GM19035 (cell line): ENCODE measurements around the gene CIRBP.

Experiments
- ATAC-seq: cut with Tn5 transposase; IDR thresholded peaks from one replicate; pipeline ENCODE4 v1.9.1; 2021; ENCODE audit not compliant: unreplicated experiment

CIRBP gene

DNA sequence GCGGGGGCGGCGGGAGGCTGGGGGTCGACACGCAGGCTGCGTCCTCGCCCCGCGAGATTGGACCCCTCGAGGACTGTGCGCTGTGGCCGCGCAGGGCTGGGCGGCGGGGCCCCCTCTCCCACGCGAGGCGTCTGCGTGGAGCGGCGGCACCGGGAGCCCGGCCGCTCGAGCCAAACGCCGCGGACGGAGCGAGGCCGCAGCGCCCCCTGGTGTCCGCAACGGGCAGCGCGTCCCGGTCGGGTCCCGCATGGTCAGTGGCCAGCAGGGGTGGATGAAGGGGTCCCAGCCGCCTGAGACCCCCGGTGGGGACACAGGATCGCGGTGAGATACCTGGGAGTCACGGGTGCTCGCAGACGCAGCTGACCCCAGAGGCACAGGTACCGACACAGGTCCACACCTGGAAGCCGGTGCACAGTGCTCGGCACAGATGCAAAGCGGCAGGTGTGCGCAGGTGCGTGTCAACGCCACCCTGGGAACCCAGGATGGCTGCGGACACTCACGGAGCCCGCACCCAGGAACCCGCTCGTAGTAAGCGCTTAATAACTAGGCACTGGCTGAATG, 2.1 kb upstream of the CIRBP start:
- peak; percentile 20 for ATAC-seq

DNA sequence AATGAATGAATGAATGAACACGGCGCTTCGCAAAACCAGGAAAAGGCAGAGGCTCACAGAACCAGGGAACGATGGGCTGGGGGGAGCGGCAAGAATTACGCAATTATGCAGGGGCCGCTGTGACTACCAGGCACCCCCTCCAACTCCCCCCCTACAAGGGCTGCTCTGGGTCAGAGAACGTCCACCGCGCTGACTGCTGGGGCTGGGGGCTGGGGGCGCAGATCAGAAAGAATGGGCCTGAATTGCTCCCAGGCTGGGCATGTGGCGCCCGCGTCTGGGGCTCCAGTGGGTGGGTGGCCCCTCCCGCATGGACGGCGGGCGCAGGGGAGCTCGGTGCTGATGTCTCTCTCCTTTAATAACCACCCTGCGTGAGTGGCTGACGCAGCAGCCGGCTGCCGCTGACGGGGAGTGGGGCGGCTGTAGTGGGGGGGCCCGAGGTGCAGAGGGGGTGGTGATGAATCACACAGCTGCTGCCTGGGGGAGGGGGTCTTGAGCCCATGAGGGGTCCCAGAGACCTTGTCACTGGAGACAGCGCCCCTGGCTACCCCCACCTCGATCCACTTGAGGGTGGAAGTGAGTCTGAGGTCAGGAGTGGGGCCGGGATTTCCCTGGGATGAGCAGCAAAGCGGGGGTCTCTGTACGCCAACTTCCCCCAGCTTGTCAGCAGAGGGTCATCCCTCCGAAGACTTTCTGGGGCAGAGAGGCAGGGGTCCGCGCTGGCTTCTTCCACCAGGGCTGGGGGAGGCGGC, 1.5 kb upstream of the CIRBP start:
- ATAC-seq = no peak

DNA sequence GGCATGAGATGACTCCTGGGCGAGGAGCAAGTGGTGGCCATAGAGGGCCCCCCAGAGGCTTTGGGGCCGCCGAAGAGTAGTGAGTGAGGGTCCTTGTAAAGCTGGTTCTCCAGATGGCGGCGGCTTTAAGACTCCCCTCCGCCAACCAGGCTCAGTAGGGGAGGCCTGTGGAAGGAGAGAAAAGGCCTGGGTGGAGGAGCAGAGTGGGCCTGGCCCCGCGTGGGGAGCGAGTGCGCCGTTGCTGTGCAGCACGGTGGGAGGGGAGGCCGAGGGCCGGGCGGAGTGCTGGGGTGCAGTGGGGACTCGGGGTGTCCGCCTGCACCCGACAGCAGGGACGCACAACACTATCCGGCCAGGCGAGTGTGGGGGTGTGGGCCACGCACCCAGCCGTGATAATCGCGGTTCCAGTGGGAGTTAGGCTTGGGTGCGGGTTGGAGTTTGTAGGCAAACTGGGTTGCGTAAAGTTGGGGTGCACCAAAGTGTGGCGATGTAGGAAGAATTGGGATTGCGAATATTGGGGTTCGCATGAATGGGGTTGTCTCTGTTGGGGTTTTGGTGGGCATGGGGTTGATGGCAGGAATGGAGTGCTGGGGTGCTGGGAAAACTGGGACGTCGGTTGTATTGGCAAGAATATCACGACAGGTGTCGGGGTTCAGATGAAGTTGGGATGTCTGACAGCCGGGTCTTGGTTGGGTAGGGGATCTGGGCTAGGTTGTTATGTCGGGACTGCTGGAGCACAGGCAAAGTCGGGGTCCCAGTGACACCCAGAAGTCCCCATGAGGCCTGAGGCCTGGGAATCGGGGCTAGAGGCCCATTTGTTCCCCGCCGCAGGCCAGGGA, 687 bp upstream of the CIRBP start:
- ATAC-seq = no peak

DNA sequence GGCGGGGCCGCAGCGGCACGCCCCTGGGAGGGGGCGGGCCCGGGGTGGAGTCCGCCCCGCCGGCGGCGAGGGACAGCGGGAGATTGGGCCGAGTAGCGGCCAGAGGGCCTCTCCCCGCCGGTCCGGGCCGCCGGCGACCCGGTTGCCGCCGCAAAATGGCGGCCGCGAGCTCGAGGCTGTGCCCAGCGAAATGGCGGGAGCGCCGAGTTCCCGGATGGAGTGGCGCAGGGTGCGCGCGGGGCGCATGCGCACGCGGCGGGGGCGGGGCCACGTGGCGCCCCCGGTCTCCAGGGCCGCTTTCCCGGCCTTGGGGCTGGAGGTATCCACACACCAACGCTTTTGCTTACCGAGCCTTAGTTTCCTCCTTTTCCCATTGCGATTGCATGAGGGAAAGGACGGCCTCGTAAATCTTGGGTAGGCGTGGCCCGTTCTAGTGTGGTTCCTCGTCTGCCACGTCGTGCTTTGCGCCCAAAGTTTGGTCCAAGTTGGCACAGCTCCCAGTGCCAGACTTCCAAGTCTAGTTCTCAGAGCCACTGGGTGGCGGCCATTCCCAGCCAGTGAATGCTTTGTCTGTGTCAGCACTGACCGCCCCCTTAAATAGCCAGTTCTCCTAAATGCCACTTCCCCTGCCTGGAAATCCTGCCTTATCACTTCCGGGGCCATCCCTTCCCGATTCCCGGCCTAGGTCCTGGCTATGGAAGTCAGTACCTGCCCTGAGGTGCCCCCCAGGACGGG, 513 bp downstream of the CIRBP start:
- peak; percentile 28 for ATAC-seq

DNA sequence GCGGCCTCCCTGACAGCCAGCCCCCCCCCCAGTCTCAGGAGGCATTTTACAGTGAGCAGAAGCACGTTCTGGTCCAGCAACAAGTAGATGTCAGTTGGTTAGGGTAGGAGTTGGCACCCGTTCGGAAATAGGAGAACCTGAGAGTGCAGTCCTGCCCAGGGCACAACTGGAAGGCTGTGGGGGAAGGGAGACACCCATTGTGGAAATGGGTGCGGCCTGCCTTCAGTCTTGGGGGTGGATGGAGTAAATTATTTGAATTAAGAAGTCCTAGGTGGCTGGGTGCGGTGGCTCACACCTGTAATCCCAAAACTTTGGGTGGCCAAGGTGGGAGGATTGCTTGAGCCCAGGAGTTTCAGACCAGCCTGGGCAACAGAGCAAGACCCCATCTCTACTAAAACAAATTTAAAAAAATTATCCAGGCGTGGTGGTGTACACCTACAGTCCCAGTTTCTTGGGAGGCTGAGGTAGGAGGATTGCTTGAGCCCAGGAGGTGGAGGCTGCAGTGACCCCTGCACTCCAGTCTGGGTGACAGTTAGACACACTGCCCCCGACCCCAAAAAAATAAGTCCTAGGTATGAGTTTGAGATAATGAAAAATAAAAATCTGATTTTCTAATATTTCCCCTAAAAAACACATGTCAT, 1.2 kb downstream of the CIRBP start:
- no peak for ATAC-seq

DNA sequence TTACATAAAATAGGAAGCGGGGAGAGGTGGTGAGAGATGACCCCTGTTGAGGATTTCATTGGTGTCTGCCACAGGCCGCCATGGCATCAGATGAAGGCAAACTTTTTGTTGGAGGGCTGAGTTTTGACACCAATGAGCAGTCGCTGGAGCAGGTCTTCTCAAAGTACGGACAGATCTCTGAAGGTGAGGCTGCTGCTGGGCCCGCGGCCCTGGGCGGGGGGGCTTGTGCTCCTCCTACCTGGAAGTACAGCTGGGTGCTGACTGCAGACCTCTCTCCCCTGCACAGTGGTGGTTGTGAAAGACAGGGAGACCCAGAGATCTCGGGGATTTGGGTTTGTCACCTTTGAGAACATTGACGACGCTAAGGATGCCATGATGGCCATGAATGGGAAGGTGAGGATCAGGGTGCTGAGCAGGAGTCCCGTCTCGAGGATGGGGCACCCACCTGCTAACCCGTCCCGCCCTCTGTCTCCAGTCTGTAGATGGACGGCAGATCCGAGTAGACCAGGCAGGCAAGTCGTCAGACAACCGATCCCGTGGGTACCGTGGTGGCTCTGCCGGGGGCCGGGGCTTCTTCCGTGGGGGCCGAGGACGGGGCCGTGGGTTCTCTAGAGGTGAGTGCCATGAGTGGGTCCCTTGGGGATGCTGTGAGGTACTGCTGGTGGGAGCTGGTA, 1.9 kb downstream of the CIRBP start:
- ATAC-seq = no peak

DNA sequence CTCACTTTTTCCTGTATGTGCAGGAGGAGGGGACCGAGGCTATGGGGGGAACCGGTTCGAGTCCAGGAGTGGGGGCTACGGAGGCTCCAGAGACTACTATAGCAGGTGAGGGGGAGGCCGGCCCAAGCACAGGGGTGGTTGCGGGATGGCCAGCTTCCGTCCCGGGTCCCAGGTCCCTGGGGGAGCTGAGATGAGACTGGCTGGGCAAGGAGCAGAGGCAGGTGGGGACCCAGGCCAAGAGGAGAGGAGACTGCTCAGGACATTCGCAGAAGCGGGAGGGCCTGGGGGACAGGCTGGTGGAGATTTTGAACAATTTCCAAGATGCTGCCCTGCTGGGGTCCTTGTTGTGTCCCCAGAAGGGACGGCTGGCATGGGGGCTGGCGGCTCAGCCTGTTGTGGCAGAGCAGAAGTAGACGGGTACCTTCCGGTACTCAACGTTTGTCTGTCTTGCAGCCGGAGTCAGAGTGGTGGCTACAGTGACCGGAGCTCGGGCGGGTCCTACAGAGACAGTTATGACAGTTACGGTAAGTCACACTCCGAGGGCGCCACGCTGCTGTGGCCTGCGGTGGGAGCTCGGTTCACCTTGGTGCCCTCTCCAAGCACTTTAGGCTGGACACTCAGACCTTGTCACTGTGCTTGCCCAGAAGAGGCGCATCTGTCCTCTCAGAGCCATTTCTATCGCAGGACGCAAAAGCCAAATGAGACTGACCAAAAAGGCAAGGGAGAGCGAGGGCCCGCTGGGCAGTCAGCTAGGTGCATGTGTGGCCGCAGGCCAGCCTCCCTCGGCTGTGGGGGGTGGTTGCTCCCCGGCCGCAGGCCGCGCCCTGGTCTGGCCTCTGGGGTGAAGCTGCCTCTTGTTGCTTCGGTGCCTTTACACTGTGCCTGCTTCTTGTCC, 2.6 kb downstream of the CIRBP start:
- no peak for ATAC-seq

DNA sequence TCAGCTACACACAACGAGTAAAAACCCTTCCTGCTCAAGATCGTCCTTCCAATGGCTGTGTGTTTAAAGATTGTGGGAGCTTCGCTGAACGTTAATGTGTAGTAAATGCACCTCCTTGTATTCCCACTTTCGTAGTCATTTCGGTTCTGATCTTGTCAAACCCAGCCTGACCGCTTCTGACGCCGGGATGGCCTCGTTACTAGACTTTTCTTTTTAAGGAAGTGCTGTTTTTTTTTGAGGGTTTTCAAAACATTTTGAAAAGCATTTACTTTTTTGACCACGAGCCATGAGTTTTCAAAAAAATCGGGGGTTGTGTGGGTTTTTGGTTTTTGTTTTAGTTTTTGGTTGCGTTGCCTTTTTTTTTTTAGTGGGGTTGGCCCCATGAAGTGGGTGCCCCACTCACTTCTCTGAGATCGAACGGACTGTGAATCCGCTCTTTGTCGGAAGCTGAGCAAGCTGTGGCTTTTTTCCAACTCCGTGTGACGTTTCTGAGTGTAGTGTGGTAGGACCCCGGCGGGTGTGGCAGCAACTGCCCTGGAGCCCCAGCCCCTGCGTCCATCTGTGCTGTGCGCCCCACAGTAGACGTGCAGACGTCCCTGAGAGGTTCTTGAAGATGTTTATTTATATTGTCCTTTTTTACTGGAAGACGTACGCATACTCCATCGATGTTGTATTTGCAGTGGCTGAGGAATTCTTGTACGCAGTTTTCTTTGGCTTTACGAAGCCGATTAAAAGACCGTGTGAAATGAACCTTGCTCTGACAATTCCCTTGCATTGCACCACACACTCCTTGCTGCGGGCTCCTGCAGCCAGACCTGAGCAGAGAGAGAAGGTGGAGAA, 3.5 kb downstream of the CIRBP start:
- no peak for ATAC-seq

DNA sequence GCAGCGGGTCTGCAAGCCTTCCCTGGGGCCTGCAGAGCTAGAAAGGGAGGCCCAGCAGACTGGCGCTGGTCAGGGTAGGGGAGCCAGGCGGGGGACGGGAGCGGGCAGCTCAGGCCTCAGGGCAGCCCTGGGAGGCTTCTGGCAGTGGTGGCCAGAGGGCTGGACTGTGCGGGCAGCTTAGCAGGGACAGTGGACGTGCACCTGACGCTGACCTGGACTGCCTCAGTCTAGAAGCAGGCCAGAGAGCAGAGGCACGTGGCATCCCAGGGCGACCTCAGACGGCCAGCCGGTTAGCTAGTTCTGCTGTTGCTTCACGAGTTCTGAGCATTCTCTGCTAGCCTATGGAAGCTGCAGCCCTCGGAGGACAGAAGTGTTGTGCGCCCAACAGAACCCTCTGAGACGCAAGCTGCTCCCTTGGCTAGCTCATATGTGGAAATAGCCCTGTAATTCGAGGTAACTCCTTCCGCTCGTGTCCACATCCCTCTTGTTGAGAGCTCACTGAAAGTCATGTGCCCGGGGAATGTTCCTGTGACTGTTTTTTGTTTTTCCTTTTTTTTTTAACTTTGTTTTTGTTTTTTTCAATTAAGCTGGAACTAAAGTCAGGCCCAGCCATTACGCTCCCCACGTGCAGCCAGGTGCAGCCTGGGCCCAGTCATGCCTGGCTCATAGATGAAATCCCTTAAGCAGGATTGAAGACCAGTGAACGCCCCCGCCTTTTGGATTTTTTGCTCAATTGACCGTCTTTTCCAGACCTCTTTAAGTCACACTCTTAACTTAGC, 4.3 kb downstream of the CIRBP start:
- no peak for ATAC-seq

DNA sequence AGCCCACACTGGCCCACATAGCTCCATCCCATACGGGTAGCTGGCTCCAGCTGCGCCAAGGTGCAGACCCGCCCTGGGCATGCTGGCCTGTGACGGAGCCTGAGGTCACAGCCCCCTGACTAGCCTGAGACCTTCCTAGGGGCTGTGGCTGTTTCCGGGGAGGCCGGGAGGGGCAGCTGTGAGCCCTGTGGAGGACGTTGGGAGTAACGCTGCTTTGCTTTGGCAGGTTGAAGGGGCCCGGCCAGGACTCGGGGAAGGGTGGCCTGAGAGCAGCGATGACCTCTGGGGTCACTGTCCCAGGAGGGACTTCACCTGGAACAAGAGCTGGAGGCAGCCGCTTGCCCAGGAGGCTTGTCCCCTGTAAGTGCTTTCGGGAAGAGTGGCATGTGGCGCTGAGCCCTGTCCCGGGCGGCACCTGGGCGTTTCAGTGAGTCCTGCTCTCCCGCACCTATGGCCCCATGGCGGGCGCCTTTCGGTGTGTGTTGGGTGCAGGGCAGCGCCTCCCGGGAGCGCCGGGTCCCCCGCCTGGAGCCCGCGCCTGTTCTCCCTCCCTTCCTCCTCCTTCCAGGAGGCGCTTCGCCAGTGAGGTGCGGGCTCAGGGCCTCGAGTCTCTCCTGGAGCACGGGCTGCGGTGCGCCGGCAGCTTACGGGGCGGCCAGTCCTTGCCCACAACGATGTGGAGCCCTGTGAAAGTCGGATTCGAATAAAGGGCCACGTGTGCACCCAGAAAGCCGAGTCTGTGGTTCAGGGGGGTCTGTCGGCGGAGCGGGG, 5.1 kb downstream of the CIRBP start:
- no peak for ATAC-seq

DNA sequence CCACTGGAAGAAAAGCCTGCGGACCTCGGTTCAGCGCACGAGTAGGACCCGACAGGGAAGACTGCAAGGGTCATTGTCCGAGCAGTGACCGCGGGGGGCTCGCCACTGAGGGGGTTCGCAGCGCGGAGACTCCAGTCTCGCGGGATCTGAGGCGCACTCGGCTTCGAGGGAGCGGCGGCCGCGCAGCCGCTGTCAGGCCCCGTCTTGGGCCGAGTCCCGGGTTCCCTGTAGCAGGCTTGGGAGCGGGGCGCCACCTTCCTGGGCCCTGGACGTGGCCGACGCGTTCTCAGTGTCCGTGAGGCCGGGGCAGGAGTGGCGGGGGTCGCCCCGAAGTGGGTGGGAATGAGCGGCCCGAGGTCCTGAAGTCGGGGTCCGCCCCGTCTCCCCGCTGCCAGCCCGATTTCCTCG, 5.7 kb downstream of the CIRBP start:
- no peak for ATAC-seq

DNA sequence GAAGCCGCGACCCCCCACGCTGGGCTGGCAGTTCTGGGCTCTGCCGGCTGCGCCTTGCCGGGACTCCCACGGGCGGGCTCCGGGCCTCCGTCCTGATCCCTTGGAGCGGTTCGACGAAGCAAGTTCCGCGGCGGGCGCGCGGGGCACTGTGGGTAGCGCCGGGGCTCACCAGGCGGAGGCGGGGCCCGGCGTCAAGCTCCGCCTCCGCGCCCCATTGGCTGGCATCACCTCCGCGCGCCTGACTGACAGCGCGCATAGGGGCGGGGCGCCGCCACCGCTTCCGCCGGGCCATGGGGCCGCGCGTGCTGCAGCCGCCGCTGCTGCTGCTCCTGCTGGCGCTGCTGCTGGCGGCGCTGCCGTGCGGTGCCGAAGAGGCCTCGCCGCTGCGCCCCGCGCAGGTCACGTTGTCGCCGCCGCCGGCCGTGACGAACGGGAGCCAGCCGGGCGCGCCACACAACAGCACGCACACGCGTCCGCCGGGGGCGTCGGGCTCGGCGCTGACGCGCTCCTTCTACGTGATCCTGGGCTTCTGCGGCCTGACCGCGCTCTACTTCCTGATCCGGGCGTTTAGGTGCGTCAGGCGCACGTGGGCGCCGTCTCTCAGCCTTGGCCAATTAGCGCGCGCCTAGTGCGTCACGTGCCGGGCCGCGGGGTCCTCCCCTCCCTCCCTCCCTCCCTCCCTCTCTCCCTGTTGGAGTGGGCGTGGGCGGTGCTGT, 6.3 kb downstream of the CIRBP start, which contains the start of gene FAM174C:
Gene FAM174C, plus strand, starts transcription at position 271 of the 716 bp plus-strand sequence. Its CDS starts 20 bp downstream, at position 291.
- ATAC-seq = peak; percentile 75

DNA sequence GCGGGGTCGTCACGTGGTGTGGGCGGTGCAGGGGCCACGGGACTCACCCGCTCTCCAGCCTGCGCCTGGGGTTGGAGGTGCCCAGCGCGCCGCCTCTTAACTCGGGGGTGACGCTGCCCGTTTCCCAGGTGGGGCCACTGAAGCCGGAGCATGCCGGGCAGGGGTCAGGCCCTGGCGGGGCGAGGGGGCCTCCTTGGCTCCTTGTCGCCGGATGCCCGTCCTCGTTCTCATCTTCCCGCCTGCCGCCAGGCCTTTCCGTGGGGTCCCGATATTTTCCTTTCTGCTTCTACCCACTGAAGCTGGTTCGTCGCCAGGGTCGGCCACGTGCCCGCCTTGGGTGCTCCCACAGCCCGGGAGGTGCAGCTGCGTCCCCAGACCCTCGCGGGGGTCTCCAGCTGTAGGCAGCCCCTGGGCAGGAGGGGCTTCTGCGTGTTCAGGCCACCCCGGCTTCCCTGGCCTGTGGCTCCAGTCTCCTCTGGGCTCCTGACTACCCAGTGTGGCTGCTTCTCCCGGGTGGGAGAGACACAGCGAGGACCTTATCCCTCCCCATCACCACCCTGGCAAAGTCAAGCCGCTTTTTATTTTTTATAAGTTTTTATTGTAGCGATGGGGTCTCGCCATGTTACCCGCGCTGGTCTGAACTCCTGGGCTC, 7.0 kb downstream of the CIRBP start:
- ATAC-seq = no peak

DNA sequence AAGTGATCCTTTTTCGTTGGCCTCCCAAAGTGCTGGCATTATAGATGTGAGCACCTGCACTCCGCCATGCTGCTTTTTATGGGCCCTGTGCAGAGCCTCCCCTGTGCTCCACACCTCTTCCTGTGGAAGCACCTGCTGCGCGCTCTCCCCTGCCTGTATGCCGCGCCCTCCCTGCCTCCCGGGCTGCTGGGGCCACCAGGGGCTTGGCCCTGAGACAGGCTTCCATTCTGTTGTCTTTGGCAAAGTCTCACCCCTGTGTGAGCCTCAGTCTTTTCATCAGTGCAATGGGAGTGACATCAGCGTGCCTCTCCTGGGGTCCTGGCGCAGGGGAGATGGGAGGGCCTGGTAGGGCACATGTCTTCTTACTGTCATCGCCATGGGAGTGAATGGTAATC, 7.5 kb downstream of the CIRBP start:
- no peak for ATAC-seq

DNA sequence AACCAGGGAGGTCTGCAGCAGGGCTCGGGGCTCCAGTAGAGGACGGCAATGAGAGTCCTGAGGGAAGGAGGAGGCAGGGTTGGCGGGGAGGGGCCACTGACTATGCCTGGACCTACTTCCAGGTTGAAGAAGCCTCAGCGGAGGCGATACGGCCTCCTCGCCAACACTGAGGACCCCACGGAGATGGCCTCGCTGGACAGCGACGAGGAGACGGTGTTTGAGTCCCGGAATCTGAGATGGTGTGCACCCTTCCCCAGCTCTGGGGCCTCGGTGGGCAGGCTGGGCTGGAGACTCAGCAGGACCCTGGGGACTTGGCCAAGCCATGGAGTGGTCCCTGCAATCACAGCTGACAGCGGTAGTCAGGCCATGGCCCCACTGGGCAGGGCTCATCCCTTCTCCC, 7.9 kb downstream of the CIRBP start:
- ATAC-seq = no peak

DNA sequence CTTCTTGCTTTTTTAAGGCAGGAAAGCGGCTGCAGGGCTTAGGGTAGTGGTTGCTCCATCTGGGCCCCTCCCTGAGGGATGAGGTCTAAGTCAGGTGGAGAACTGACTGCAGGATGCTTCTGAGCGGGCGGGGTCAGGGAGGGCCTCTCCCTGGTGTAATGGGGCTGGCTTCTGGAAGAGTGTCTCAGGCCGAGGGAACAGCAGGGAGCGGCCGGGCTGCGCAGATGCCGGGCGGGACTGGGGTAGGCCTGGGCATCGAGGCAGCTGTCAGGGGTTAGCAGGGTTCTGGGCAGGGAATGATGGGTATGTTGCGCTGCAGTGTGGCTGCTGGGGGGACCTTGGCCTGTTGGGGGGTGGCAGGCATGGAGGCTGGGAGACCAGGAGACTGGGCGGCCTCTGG, 8.9 kb downstream of the CIRBP start:
- ATAC-seq = no peak
